ENCODE results near the gene NDUFS4.

GRCh38 chr5:53694520-53695022 is 134.1 kb downstream of the NDUFS4 start:
- TF ChIP-seq CTCF (IDR thresholded peaks at IDR 0.05) (no peak), POLR2AphosphoS5 (IDR thresholded peaks at IDR 0.05) (no peak), POLR2A (IDR thresholded peaks at IDR 0.05) (no peak)

Data from prostate gland (tissue), 2 donors.